Measurements from ENCODE around the gene DOCK1. TPM values are rescaled to one million over a fixed set of nuclear protein-coding genes. Genes with fewer than 3 reads are reported as not detected.

Gene DOCK1
- total RNA-seq, 1 experiment from 2014 or later, result 32.6 TPM

DNA sequence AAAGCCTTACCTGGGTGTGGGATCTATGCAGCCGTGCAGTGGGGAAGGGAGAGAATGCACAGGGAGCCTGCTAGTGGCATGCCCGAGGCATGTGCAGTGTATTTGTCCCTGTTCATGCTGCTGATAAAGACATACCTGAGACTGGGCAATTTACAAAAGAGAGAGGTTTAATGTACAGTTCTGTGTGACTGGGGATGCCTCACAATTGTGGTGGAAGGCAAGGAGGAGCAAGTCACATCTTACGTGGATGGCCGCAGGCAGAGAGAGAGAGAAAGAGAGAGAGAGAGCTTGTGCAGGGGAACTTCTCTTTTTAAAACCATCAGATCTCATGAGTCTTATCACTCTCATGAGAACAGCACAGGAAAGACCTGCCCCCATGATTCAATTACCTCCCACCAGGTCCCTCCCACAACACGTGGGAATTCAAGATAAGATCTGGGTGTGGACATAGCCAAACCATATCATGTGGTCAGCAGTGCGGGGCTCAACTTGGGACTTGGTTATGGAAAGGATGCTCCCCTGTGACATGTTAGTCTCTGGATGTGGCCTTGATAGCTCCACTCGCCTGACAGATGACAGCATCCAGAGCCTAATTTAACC, 128.9 kb downstream of the DOCK1 start:
- DNase-seq (ENCODE audit: low spot score), result no peak

DNA sequence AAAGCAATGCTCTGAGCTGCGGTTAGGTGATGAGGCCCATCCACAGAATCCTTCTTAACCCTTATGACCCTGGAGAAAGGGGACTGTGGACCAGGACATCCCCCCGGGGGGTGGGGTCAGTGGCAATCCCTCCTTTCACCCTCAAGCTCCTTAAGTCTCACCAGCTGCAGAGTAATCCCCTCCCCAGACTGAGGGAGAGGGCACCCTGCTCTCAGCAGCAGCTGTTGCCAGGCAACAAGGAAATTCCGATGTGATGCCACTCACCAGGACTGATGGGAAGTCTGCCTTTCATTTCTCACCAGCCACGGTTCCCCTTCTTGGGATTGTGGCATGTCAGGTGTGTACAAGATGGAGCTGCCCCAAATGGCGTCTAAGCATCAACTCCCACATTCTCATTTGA, 129.6 kb downstream of the DOCK1 start:
- no peak for DNase-seq (ENCODE audit: low spot score)

GRCh38 chr10:127035827-127036226, 130.6 kb downstream of the DOCK1 start:
- no peak for DNase-seq (ENCODE audit: low spot score)

DNA sequence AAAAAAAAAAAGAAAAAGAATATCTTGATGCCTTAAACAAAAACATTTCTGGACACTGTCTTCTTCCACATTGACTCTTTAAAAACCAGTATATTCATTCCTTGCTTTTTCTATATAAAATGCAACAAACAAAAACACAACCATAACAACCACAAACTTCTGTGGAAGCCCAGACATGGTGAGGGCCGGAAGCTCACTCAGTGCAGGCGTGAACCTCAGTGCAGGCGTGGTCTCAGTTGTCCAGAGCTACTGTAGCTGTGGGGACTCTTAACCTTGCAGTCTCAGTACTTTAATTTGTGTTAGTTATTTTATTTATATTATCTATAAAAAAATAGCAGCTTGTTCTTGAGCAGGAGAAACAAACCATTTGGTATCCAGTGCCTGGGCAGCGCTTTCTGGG, 131.8 kb downstream of the DOCK1 start:
- no peak for DNase-seq (ENCODE audit: low spot score)

- no peak for DNase-seq (ENCODE audit: low spot score)
These were observed 134.2 kb downstream of the DOCK1 start for GRCh38 chr10:127039435-127039834.

DNA sequence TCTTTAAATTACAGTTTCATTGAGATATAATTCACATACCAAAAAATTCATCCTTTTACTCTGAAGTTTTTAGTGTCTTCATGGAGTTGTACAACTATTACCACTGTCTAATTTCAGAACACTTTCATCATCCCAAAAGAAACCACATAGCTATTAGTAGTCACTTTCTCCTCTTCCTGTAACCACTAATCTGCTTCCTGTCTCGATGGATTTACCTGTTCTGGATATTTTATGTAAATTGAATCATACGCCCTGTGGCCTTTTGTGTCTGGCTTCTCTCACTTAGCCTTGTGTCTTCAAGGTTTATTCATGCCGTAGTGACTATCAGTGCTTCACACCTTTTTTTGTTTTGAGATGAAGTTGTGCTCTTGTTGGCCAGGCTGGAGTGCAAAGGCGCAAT, 135.5 kb downstream of the DOCK1 start:
- DNase-seq (ENCODE audit: low spot score), result no peak

- no peak for DNase-seq (ENCODE audit: low spot score)
These were observed 136.3 kb downstream of the DOCK1 start for GRCh38 chr10:127041552-127041951.

DNA sequence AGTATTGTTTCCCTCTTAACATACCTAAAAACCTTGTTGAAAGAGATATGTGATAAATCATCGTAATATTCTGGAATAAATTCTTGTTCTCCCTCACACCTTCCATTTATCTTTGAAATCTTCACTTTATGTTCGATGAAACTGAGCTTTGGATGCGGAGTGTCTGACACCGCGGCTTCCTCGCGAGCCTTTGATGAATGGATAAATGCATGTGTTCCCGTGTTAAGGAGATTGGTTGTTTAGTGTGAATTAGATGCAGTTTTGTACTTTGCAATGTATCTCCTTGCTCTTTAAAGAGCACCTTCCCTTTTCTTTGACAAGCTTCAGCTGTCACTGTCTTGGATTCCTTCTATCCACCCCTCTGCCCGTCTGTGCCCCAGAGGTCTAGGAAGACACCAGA, 138.1 kb downstream of the DOCK1 start:
- no peak for DNase-seq (ENCODE audit: low spot score)

DNA sequence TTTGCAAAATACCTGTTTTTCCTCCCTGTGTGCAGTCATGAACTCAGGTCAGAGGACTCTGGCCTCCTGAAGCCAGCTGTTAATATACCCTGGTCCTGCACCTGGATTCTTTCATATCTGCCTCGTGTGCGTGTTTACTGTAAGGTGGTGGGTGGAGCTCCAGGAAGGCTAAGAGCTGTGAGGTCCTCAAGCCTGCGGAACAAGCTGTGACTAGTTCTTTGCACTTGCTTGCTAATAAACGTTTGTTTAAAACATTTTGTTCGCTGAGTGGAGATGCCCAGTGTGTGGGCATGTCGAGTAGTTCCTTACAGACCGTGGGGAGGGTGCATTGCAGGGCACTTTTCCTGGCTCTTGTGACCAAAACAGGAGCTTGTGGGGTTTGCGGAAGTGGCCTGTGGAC, 139.0 kb downstream of the DOCK1 start:
- DNase-seq (ENCODE audit: low spot score), result peak; percentile 33

- DNase-seq (ENCODE audit: low spot score), result no peak
These were observed 142.0 kb downstream of the DOCK1 start for GRCh38 chr10:127046975-127047877.

- no peak for DNase-seq (ENCODE audit: low spot score)
These were observed 142.6 kb downstream of the DOCK1 start for GRCh38 chr10:127047878-127048238.

GRCh38 chr10:127048630-127049029, 143.4 kb downstream of the DOCK1 start:
- no peak for DNase-seq (ENCODE audit: low spot score)

DNA sequence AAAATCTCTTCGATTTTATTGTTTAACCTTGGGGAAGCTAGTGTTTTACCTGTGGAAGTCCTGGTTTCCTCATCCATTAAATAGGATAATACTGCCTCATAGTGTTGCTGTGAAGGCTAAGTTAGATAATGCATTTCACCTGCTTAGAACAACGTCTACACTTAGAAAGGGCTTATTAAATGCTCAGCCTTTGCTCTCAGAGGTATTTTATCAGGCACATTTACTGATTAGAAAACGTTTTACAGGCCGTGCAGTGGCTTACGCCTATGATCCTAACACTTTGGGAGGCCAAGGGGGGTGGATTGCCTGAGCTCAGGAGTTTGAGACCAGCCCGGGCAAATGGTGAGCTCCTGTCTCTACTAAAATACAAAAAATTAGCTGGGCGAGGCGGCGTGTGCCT, 146.8 kb downstream of the DOCK1 start:
- DNase-seq (ENCODE audit: low spot score), result peak; percentile 2

DNA sequence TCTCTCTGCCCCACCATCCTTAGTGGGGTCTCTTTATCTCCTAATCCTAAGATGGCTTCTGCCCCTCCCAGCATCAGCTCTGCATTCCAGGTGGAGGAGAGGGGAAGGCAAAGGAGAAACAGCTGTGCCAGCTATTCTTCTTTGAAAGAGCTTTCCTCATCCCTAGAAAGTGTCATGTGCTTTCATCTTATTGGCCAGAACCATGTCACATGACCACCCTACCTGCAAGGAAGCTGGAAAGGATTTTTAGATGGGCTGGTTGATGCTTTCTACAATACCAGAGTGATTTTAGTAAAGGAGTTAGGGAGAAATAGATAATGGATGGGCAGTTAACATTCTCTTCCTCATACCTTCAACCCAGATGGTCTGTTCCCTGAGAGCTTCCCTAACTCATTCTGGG, 150.0 kb downstream of the DOCK1 start:
- no peak for DNase-seq (ENCODE audit: low spot score)

GRCh38 chr10:127059314-127059713, 154.1 kb downstream of the DOCK1 start:
- no peak for DNase-seq (ENCODE audit: low spot score)

DNA sequence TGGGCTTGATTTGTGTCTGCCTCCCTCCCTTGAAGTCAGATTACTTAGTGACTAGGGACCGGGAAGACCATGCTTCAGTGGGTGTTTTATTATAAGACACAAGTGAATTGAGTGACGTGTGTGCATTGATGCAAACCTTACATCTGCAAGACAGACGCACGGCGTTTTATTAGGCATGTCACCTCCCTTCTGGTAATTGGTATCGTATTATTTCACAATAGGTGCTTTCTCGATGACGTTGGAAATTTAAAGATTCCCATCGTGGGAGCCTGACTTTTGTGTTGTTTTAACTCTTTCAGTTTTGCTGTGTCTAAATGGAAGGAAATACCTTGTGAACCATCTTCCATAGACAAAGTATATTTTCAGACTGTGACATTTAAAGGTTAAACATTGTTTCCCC, 158.5 kb downstream of the DOCK1 start:
- DNase-seq (ENCODE audit: low spot score), result no peak

DNA sequence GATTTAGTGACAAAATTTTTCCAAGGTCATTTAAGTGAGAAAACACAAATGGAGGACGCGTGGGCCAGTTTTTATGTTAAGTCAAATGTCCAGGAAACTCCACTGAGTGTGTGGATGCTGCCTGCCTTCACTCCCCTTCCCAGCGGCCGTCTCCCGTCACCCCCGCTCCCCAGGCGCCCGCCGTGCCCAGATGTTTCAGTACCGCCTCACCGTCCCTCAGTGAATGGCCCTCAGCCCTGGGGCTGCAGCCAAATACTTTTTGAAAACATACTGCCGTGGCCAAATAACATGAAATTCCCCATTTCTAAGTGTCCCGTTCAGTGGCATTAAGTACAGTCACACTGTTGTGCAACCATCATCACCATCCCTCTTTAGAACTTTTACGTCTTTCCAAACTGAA, 159.2 kb downstream of the DOCK1 start:
- no peak for DNase-seq (ENCODE audit: low spot score)

DNA sequence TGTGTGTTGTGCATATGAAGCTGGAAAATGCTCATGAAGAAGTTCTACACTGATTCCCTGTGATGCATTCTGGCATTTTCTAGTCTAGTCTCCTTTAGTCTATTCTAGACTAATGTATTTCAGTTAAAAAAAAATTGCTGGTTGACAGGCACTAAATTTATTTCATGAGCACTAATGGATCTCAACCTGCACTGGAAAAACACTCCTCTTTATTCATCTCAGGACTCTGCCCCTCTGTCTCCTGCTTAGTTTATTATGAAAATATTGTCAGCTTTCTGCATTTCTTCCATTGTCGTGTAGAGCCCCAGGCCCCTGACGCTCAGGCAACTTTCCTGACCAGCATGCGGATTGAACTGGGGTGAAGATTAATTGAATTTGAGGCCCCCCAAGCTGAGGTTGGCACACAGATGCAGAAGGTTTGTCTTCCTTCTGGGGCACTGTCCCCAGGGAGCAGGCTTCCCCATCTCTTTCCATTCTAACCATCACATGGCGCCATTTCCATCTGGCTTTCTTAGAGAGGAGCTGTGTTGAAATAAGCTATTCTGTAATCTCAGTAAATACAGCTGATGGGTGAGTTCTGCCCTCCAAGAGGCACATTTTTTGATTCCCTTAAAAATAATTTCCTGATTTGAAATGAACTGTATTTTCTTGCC, 162.4 kb downstream of the DOCK1 start:
- DNase-seq (ENCODE audit: low spot score), result no peak

GRCh38 chr10:127068485-127068884, 163.3 kb downstream of the DOCK1 start:
- no peak for DNase-seq (ENCODE audit: low spot score)

GRCh38 chr10:127069436-127069835, 164.2 kb downstream of the DOCK1 start:
- DNase-seq (ENCODE audit: low spot score), result no peak

DNA sequence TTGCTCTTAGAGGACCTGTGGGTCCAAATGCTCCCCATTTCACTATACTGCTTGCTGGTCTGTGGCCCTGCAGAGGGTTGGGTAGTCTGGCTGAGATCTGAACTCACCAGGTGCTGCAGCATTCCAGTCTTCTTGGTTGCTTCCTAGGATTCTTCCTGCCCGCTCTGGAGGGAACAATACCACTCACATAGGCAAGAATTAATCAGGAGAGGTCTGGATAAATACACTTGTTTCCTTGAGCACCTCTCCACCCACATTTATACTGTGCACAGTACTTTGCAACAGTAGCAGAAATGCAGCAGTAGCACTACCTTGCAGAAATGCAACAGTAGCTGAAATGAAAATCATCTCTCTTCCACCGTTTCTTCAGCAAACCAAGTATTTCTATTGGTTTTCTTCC, 165.9 kb downstream of the DOCK1 start:
- DNase-seq (ENCODE audit: low spot score), result no peak

GRCh38 chr10:127073666-127074065, 168.4 kb downstream of the DOCK1 start:
- DNase-seq (ENCODE audit: low spot score), result no peak

DNA sequence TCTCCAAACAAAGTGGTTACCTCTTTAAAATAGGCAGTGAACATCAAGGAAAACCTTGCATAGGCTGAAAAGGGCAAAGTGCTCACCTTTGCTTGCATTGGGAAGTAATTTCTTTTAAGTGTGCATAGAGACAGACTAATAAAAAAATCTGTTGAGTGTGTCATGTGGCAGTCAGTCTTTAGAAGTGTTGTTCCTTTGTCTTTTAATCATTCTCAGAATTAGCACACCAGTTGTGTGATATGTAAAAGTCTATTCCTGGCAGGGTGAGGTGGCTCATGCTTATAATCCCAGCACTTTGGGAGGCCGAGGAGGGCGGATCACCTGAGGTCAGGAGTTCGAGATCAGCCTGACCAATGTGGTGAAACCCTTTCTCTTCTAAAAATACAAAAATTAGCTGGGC, 174.2 kb downstream of the DOCK1 start:
- no peak for DNase-seq (ENCODE audit: low spot score)

Measured in HT-29 (cell line).